ENCODE results near the gene TMPRSS6. TPM values are rescaled to one million over a fixed set of nuclear protein-coding genes. Genes with fewer than 3 reads are reported as not detected.

The TMPRSS6 gene
- total and polyA plus RNA-seq, 3 experiments from 2014 or later: 0.16 to 0.68 (median 0.42) TPM

- Histone ChIP-seq H3K27ac (ENCODE audit: low read depth, low read length) (no peak overlapping the region), H3K4me3 (ENCODE audit: low read length) (no peak overlapping the region), H3K4me1 (ENCODE audit: insufficient read depth, low read length) (no peaks in the 10 kb centered on the region), H3K27me3 (ENCODE audit: insufficient read depth, low read length, poor library complexity, severe bottlenecking) (peaks cover 2% of the 10 kb centered on the region), H3K9me3 (ENCODE audit: low read length) (no peaks in the 10 kb centered on the region), H3K36me3 (ENCODE audit: insufficient read depth, low read length) (no peaks in the 10 kb centered on the region)
- Mint-ChIP-seq H3K4me1 (peaks cover 0 to 4% (median 0%) of the 10 kb centered on the region in 3 donors), H3K4me3 (no peak overlapping the region), H3K9me3 (no peaks in the 10 kb centered on the region), H3K27me3 (peaks cover 0 to 18% of the 10 kb centered on the region in 2 donors), H3K36me3 (no peaks in the 10 kb centered on the region), H3K27ac (peak overlapping the region in 1 of 8 donors; percentile 89)
- CTCF ChIA-PET: interaction anchor here (1.5 to 1.7 kb wide), 2 partner anchors 24 to 27 kb away, joined by 3 to 4 read pairs; partner anchors contain the start of genes MPST and TST
- no peak for DNase-seq
- POLR2A ChIA-PET: no interaction called here
Measured at GRCh38 chr22:37043209-37043827, 66.2 kb downstream of the TMPRSS6 start.

DNA sequence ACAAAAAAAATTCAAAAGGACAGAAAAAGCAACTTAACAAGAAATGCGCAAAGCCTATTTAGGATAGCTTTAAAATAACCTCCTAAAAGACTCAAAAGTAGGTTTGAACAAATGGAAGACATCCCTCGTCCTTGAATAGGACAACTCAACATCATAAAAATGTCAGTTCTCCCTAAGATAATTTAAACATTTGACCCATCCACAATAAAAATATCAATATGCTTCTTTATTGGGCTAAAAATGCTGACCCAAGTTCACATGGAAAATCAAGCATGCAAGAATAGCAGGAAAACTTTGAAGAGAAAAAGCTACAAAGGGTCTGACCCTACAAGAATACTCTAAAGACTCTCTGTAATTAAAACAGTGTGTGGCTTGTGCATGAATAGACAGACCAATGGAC, 70.0 kb downstream of the TMPRSS6 start:
- CTCF ChIA-PET: no interaction called here
- POLR2A ChIA-PET: no interaction called here
- Histone ChIP-seq H3K4me1 (ENCODE audit: insufficient read depth, low read length) (no peaks in the 10 kb centered on the region), H3K27me3 (ENCODE audit: insufficient read depth, low read length, poor library complexity, severe bottlenecking) (peaks cover 2% of the 10 kb centered on the region), H3K4me3 (ENCODE audit: low read length) (no peak overlapping the region), H3K9me3 (ENCODE audit: low read length) (no peaks in the 10 kb centered on the region), H3K36me3 (ENCODE audit: insufficient read depth, low read length) (no peaks in the 10 kb centered on the region), H3K27ac (ENCODE audit: low read depth, low read length) (no peak overlapping the region)
- Mint-ChIP-seq H3K4me3 (no peak overlapping the region), H3K4me1 (no peaks in the 10 kb centered on the region), H3K27ac (no peak overlapping the region), H3K9me3 (no peaks in the 10 kb centered on the region), H3K36me3 (no peaks in the 10 kb centered on the region), H3K27me3 (peaks cover 5 to 40% of the 10 kb centered on the region in 2 donors)
- DNase-seq: no peak

- CTCF ChIA-PET: no interaction called here
- H3K4me3 Mint-ChIP-seq: no peak overlapping the region
Measured at GRCh38 chr22:37037669-37038068, 71.8 kb downstream of the TMPRSS6 start.

DNA sequence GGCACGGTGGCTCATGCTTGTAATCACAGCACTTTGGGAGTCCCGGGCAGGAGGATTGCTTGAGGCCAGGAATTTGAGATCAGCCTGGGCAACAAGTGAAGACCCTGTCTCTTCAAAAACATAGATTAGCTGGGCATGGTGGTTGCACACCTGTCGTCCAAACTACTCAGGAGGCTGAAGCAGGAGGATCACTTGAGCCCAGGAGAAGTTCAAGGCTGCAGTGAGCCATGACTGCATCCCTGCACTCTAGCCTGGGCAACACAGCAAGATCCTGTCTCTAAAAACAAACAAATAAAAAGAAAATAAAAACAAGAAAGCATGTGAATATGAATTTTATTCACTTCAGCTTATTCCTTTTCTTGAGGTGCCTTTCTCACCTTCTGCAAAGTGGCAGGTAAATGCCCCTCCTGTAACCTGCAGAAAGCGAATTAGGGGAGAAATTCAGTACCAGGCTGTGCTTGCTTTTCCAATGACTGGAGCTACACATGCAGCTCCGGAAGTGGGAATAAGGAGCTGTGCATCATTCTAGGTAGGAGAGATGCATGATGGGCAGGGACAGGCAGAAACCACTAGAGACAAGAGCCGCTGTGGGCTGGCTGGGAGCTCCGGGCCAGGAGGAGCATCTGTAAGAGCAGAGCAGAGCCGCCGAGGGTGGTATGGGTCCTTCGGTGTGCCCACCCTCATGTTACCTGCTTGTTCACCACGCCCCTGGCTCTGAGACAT, 72.7 kb downstream of the TMPRSS6 start:
- Mint-ChIP-seq H3K27ac (no peak overlapping the region), H3K9me3 (no peaks in the 10 kb centered on the region), H3K4me3 (no peak overlapping the region), H3K27me3 (peaks cover 5 to 40% of the 10 kb centered on the region in 2 donors), H3K4me1 (no peaks in the 10 kb centered on the region), H3K36me3 (no peaks in the 10 kb centered on the region)
- DNase-seq: no peak
- CTCF ChIA-PET: interaction anchor here (2.3 kb wide), 1 partner anchor 15 kb away, joined by 9 read pairs; no protein-coding TSS in a partner anchor
- Histone ChIP-seq H3K4me1 (ENCODE audit: insufficient read depth, low read length) (no peaks in the 10 kb centered on the region), H3K4me3 (ENCODE audit: low read length) (no peak overlapping the region), H3K27me3 (ENCODE audit: insufficient read depth, low read length, poor library complexity, severe bottlenecking) (no peaks in the 10 kb centered on the region), H3K27ac (ENCODE audit: low read depth, low read length) (no peak overlapping the region), H3K9me3 (ENCODE audit: low read length) (no peaks in the 10 kb centered on the region), H3K36me3 (ENCODE audit: insufficient read depth, low read length) (no peaks in the 10 kb centered on the region)
- POLR2A ChIA-PET: no interaction called here

More at GRCh38 chr22:37037669-37038068, 71.8 kb downstream of the TMPRSS6 start:
- Mint-ChIP-seq H3K9me3 (no peaks in the 10 kb centered on the region), H3K27ac (no peak overlapping the region), H3K4me1 (no peaks in the 10 kb centered on the region), H3K36me3 (no peaks in the 10 kb centered on the region), H3K27me3 (peaks cover 5 to 40% of the 10 kb centered on the region in 2 donors)
- no peaks in the 10 kb centered on the region for H3K4me1 ChIP-seq (ENCODE audit: insufficient read depth, low read length)
- H3K9me3 ChIP-seq (ENCODE audit: low read length): no peaks in the 10 kb centered on the region
- POLR2A ChIA-PET: no interaction called here
- no peaks in the 10 kb centered on the region for H3K36me3 ChIP-seq (ENCODE audit: insufficient read depth, low read length)
- H3K4me3 ChIP-seq (ENCODE audit: low read length): no peak overlapping the region
- no peak overlapping the region for H3K27ac ChIP-seq (ENCODE audit: low read depth, low read length)
- DNase-seq: no peak
- H3K27me3 ChIP-seq (ENCODE audit: insufficient read depth, low read length, poor library complexity, severe bottlenecking): no peaks in the 10 kb centered on the region

GRCh38 chr22:37033605-37034430, 75.7 kb downstream of the TMPRSS6 start:
- H3K36me3 Mint-ChIP-seq: no peaks in the 10 kb centered on the region
- H3K4me1 Mint-ChIP-seq: no peaks in the 10 kb centered on the region
- Histone ChIP-seq H3K27ac (ENCODE audit: low read depth, low read length) (no peak overlapping the region), H3K9me3 (ENCODE audit: low read length) (no peaks in the 10 kb centered on the region), H3K36me3 (ENCODE audit: insufficient read depth, low read length) (no peaks in the 10 kb centered on the region), H3K4me3 (ENCODE audit: low read length) (no peak overlapping the region), H3K27me3 (ENCODE audit: insufficient read depth, low read length, poor library complexity, severe bottlenecking) (no peaks in the 10 kb centered on the region), H3K4me1 (ENCODE audit: insufficient read depth, low read length) (no peaks in the 10 kb centered on the region)
- no peak overlapping the region for H3K4me3 Mint-ChIP-seq
- no peaks in the 10 kb centered on the region for H3K9me3 Mint-ChIP-seq
- H3K27me3 Mint-ChIP-seq: peaks cover 5 to 22% of the 10 kb centered on the region in 2 donors
- POLR2A ChIA-PET: no interaction called here
- peak overlapping the region in 2 of 8 donors; percentile 61 to 65 for H3K27ac Mint-ChIP-seq
- CTCF ChIA-PET: no interaction called here
- no peak for DNase-seq

DNA sequence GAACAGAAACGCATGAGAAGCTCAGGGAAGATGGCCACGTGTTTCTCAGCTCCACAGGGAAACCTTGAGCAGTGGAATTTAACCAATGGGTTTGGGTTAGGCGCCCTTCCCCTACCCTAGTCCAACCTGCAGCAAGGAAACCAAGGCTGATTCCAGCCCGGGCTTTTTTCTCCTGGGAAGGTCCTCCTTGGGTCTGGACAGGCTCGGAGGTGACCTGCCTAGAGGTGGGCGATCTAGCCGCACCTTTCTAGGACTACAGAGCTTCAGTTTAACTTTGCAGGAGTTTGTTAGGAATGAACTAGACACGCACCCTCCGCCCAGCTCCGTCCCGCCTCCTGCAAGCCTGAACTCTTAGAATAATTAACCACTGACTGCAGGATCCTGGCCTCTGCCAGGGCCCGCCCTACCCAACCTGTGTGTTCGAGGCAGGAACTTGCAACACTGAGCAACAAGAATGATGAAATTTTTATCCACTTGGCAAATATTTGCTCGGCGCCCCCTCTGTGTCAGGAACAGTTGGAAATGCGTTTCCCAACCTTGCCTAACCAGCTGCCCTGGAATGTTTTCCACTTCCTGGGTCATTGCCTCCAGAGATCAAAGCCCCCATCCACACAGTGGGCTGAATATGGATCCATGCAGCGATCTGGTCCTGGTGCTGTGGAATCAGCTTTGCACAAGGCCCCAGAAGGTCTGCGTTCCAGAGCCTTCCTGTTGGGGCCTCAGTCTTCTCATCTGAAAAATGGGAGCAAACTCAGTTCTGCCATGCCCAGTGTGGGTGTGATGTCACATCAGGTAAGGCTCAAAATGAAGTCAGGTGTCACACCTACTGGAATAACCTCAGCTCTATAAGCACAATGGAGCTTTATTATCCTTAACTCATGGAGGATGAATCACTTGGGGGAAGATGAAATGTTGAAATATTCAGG, 76.7 kb downstream of the TMPRSS6 start:
- H3K4me3 ChIP-seq (ENCODE audit: low read length): no peak overlapping the region
- POLR2A ChIA-PET: interaction anchor here (1.2 kb wide), 1 partner anchor 18 kb away, joined by 3 read pairs; no protein-coding TSS in a partner anchor
- Mint-ChIP-seq H3K4me1 (no peaks in the 10 kb centered on the region), H3K36me3 (peaks cover 0 to under 1% (median 0%) of the 10 kb centered on the region in 3 donors), H3K9me3 (no peaks in the 10 kb centered on the region), H3K27ac (no peak overlapping the region), H3K27me3 (peaks cover 5 to 22% of the 10 kb centered on the region in 2 donors), H3K4me3 (no peak overlapping the region)
- no peaks in the 10 kb centered on the region for H3K4me1 ChIP-seq (ENCODE audit: insufficient read depth, low read length)
- no peaks in the 10 kb centered on the region for H3K27me3 ChIP-seq (ENCODE audit: insufficient read depth, low read length, poor library complexity, severe bottlenecking)
- DNase-seq: no peak
- CTCF ChIA-PET: no interaction called here
- no peaks in the 10 kb centered on the region for H3K9me3 ChIP-seq (ENCODE audit: low read length)
- no peak overlapping the region for H3K27ac ChIP-seq (ENCODE audit: low read depth, low read length)
- H3K36me3 ChIP-seq (ENCODE audit: insufficient read depth, low read length): no peaks in the 10 kb centered on the region

- peaks cover 0 to 3% (median 0%) of the 10 kb centered on the region in 3 donors for H3K36me3 Mint-ChIP-seq
- H3K4me3 Mint-ChIP-seq: no peak overlapping the region
- POLR2A ChIA-PET: interaction anchor here (1.2 kb wide), 1 partner anchor 19 kb away, joined by 3 read pairs; no protein-coding TSS in a partner anchor
- Histone ChIP-seq H3K4me1 (ENCODE audit: insufficient read depth, low read length) (no peaks in the 10 kb centered on the region), H3K27me3 (ENCODE audit: insufficient read depth, low read length, poor library complexity, severe bottlenecking) (no peaks in the 10 kb centered on the region), H3K36me3 (ENCODE audit: insufficient read depth, low read length) (no peaks in the 10 kb centered on the region), H3K9me3 (ENCODE audit: low read length) (no peaks in the 10 kb centered on the region), H3K27ac (ENCODE audit: low read depth, low read length) (no peak overlapping the region), H3K4me3 (ENCODE audit: low read length) (no peak overlapping the region)
- H3K27me3 Mint-ChIP-seq: peaks cover 3 to 17% of the 10 kb centered on the region in 2 donors
- no peaks in the 10 kb centered on the region for H3K4me1 Mint-ChIP-seq
- no peak overlapping the region for H3K27ac Mint-ChIP-seq
- no peaks in the 10 kb centered on the region for H3K9me3 Mint-ChIP-seq
- CTCF ChIA-PET: no interaction called here
- DNase-seq: no peak
Measured at GRCh38 chr22:37032134-37032534, 77.4 kb downstream of the TMPRSS6 start.

Data from CD8-positive, alpha-beta memory T cell (primary cell).